Psoas muscle (tissue), 8 donors: ENCODE data around the gene LRP2BP. TPM values are rescaled to one million over a fixed set of nuclear protein-coding genes. Genes with fewer than 3 reads are reported as not detected.
"Not testable (repeated sequence)": the region's sequence is repeated elsewhere in the genome, so short reads cannot be mapped to it uniquely, and the experiment has no call there.

Source experiments
- ATAC-seq, 4 donors: fragments of 200-7000 bp; cut with Tn5 transposase; one replicate each; pipeline ENCODE4 v1.9.1; 2020; ENCODE audit warnings: moderate library complexity in 3 of 4, mild to moderate bottlenecking in 2 of 4
- DNase-seq, 2 donors: peaks; one replicate each; pipeline ENCODE4 v3.0.0-alpha.2; 2020
- H3K27ac ChIP-seq: fragments of 200-600 bp; one replicate; pipeline ENCODE4 v1.8.0; 2022
- H3K27me3 ChIP-seq, 3 donors: fragments of 200-600 bp in 1 of 3; one replicate each; pipeline versions ENCODE4 v1.6.1 to v1.8.0; 2013 to 2022; ENCODE audit warnings: low read length in 2 of 3, mild to moderate bottlenecking in 2 of 3, moderate library complexity in 1 of 3; ENCODE audit not compliant: insufficient read depth in 3 of 3
- H3K36me3 ChIP-seq, 2 donors: fragments of 200-600 bp in 1 of 2; one replicate each; pipeline versions ENCODE4 v1.6.1 to v1.8.0; 2013 to 2022; ENCODE audit warnings: low read depth in 1 of 2, mild to moderate bottlenecking in 1 of 2, moderate library complexity in 1 of 2; ENCODE audit not compliant: insufficient read depth in 1 of 2
- H3K4me1 ChIP-seq: fragments of 200-600 bp; one replicate; pipeline ENCODE4 v1.8.0; 2022
- H3K4me3 ChIP-seq: fragments of 200-600 bp; one replicate; pipeline ENCODE4 v1.8.0; 2022; ENCODE audit warnings: mild to moderate bottlenecking
- H3K9me3 ChIP-seq: fragments of 200-600 bp; one replicate; pipeline ENCODE4 v1.8.0; 2022
- CTCF ChIP-seq: fragments of 200-600 bp; IDR thresholded peaks from one replicate; pipeline ENCODE4 v1.8.0; 2022; ENCODE audit warnings: antibody characterized with exemption
- WGBS, 3 donors: extraction: QIAGEN DNeasy Blood & Tissue Kit; methylation state at CpG; one replicate each; pipeline versions ENCODE4 v1.1.6 to v1.1.7; 2013; 5-methylcytosine and 5-hydroxymethylcytosine counted together
- intact Hi-C, 2 donors: fragments of 100-400 bp; cut with DNase I; formaldehyde crosslinking; loops; one replicate each; pipeline versions ENCODE4 v1.11.0 to v1.14.2; 2022
- polyA plus RNA-seq, 3 donors: library from polyadenylated mRNA; stranded (reverse); fragments of 200-250 nt; gene quantifications; one replicate each; pipeline ENCODE4 v1.2.3, GENCODE V29; 2013
- total RNA-seq, 4 donors: library from RNA; stranded (reverse); fragmentation: NEBNext Ultra II Directional in 2 of 4; extraction: Animal tissue kit (Norgen Biotek cat#: 25700) in 2 of 4; gene quantifications; one replicate each; pipeline versions ENCODE4 v1.2.1 to v1.2.4, GENCODE V29; 2021 to 2023
- donor health status: healthy with polysubstance abuse.
- donor health status: DM: no; HTN: no; CAD: no; lungs with moderate emphysema.
- donor health status: Bipolar disorder and iron deficiency.
- donor health status: healthy.
- donor health status: DM: yes; HTN: yes; CAD: no.
- donor health status: DM: no; HTN: no; CAD: no.
- donor health status: DM: no; HTN: no; CAD: no.
- donor health status: DM: yes; HTN: yes; CAD: no.

Gene LRP2BP
- total and polyA plus RNA-seq, 7 donors, result 0.48 to 3.0 (median 0.93) TPM

GRCh38 chr4:185323606-185324005, 72.1 kb downstream of the LRP2BP start:
- Histone ChIP-seq H3K36me3 (peaks cover 0 to 19% of the 10 kb centered on the region in 2 donors), H3K4me3 (no peak overlapping the region), H3K9me3 (no peaks in the 10 kb centered on the region), H3K27ac (no peak overlapping the region), H3K27me3 (no peaks in the 10 kb centered on the region), H3K4me1 (no peaks in the 10 kb centered on the region)
- WGBS, 3 donors, result 94 to 100% (median 96%) methylated on average over 1 of the region's 1 CpG
- intact Hi-C loops, result no loop called here
- ATAC-seq (no peak), DNase-seq (no peak)
- no peak for TF ChIP-seq CTCF

GRCh38 chr4:185322803-185323202, 72.9 kb downstream of the LRP2BP start:
- ATAC-seq (no peak), DNase-seq (no peak)
- TF ChIP-seq CTCF, result no peak
- WGBS, 3 donors, result 81 to 89% (median 87%) methylated on average over 2 of the region's 2 CpGs
- Histone ChIP-seq H3K36me3 (peaks cover 0 to 19% of the 10 kb centered on the region in 2 donors), H3K4me1 (no peaks in the 10 kb centered on the region), H3K27ac (no peak overlapping the region), H3K4me3 (no peak overlapping the region), H3K27me3 (no peaks in the 10 kb centered on the region), H3K9me3 (no peaks in the 10 kb centered on the region)
- intact Hi-C loops, result no loop called here

- no peaks in the 10 kb centered on the region for H3K9me3 ChIP-seq
- H3K27me3 ChIP-seq, result no peaks in the 10 kb centered on the region
- intact Hi-C loops, result no loop called here
- no peak overlapping the region for H3K4me3 ChIP-seq
- no peak overlapping the region for H3K27ac ChIP-seq
- DNase-seq, result no peak
- ATAC-seq, result no peak
- no peaks in the 10 kb centered on the region for H3K4me1 ChIP-seq
- no peak for TF ChIP-seq CTCF
- 55 to 69% (median 60%) methylated on average over 2 of the region's 2 CpGs for WGBS, 3 donors
- H3K36me3 ChIP-seq, result peaks cover 0 to 26% of the 10 kb centered on the region in 2 donors
Measured at GRCh38 chr4:185318679-185319078, 77.0 kb downstream of the LRP2BP start.

GRCh38 chr4:185317880-185318279, 77.8 kb downstream of the LRP2BP start:
- no peak for TF ChIP-seq CTCF
- no peak for DNase-seq
- ATAC-seq, result no peak
- intact Hi-C loops, result no loop called here
- 88 to 95% (median 90%) methylated on average over 1 of the region's 1 CpG for WGBS, 3 donors
- H3K9me3 ChIP-seq, result no peaks in the 10 kb centered on the region
- no peaks in the 10 kb centered on the region for H3K4me1 ChIP-seq
- no peaks in the 10 kb centered on the region for H3K27me3 ChIP-seq
- peaks cover 0 to 24% of the 10 kb centered on the region in 2 donors for H3K36me3 ChIP-seq
- H3K4me3 ChIP-seq, result no peak overlapping the region
- no peak overlapping the region for H3K27ac ChIP-seq

- H3K4me1 ChIP-seq, intact Hi-C loops: not testable (repeated sequence)
- peaks cover 0 to 28% of the 10 kb centered on the region in 2 donors for H3K36me3 ChIP-seq
Measured at GRCh38 chr4:185317462-185317861, 78.3 kb downstream of the LRP2BP start.

More at GRCh38 chr4:185317462-185317861, 78.3 kb downstream of the LRP2BP start:
- DNase-seq, ATAC-seq, H3K27me3 ChIP-seq, H3K4me3 ChIP-seq, H3K27ac ChIP-seq, H3K9me3 ChIP-seq: not testable (repeated sequence)
- WGBS, 3 donors, result 76 to 98% (median 87%) methylated on average over 3 of the region's 3 CpGs

Other genes starting within 250 kb of the LRP2BP start
- gene CFAP97, start 191.9 kb downstream of the LRP2BP start, total RNA-seq, result 10 to 100 TPM; 10.1 to 20.3 (median 11.3) TPM
- 1 to 10 TPM; 3.0 to 7.7 (median 7.5) TPM for gene CFAP97, start 191.9 kb downstream of the LRP2BP start, polyA plus RNA-seq
- gene SNX25, start 186.3 kb downstream of the LRP2BP start, total RNA-seq, result 10 to 100 TPM in 2 of 4 donors, 1 to 10 TPM in 2; 9.1 to 12.0 (median 10.3) TPM
- 10 to 100 TPM in 1 of 3 donors, 1 to 10 TPM in 2; 5.3 to 13.0 (median 6.1) TPM for gene SNX25, start 186.3 kb downstream of the LRP2BP start, polyA plus RNA-seq
- 10 to 100 TPM in 3 of 4 donors, 1 to 10 TPM in 1; 6.9 to 26.6 (median 16.3) TPM for gene ANKRD37, start 917 bp upstream of the LRP2BP start, total RNA-seq
- 10 to 100 TPM; 17.4 to 31.2 (median 29.6) TPM for gene ANKRD37, start 917 bp upstream of the LRP2BP start, polyA plus RNA-seq
- 10 to 100 TPM; 32.1 to 45.5 (median 41.4) TPM for gene UFSP2, start 30.0 kb upstream of the LRP2BP start, total RNA-seq
- gene UFSP2, start 30.0 kb upstream of the LRP2BP start, polyA plus RNA-seq, result 10 to 100 TPM; 22.5 to 33.8 (median 31.4) TPM
- 1 to 10 TPM in 2 of 4 donors, under 1 TPM in 2; 0.54 to 7.0 (median 3.2) TPM for gene CCDC110, start 75.8 kb upstream of the LRP2BP start, total RNA-seq
- 1 to 10 TPM in 1 of 3 donors, under 1 TPM in 2; 0.07 to 5.9 (median 0.65) TPM for gene CCDC110, start 75.8 kb upstream of the LRP2BP start, polyA plus RNA-seq
- 1,000 to 10,000 TPM; 2,718 to 5,341 (median 3,828) TPM for gene PDLIM3, start 139.6 kb upstream of the LRP2BP start, total RNA-seq
- 1,000 to 10,000 TPM in 2 of 3 donors, 100 to 1,000 TPM in 1; 703 to 2,553 (median 1,460) TPM for gene PDLIM3, start 139.6 kb upstream of the LRP2BP start, polyA plus RNA-seq